ENCODE data around the gene GNLY.
"Not testable (repeated sequence)": the region's sequence is repeated elsewhere in the genome, so short reads cannot be mapped to it uniquely, and the experiment has no call there.

GNLY gene

DNA sequence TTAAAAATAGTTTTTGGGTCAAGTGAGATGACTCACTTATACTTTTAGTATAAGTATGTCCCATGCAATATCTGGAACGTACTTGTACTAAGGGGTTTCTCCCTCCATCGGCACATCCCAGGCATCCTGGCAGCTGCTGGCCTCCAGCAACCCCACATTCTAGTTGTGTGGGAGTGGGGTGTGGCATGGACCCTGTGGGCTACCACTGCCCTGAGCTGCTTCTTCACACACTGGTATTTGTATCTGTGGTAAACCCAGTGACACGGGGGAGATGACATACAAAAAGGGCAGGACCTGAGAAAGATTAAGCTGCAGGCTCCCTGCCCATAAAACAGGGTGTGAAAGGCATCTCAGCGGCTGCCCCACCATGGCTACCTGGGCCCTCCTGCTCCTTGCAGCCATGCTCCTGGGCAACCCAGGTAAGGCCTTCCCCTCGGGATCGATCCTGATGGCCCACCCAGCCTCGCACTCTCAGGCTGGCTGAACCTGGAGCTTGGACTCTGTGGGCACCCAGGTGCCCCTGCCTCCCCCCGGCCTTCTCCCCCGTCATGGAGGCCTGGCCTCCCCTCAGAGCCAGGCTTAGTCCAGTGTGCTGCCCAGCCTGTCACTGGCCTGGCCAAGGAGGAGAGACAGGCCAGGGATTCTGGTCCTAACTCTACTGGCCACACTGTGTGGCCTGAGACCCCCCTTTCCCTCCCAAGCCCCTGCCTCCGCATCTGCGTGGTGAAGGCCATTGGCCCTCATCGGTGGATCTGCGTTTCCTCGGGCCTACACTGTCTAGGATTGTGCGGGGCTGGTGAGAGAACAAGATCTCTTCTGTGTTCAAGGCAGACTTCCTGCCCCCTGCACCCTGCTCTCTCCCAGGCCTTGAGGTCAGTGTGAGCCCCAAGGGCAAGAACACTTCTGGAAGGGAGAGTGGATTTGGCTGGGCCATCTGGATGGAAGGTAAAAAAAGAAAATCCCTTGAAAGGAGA lies at the start of gene GNLY:
TSS of gene GNLY (plus strand) at position 307 of the 974 bp plus-strand sequence. CDS start at position 368, 61 bp downstream.
- DNase-seq (ENCODE audit: low read depth in 2 of 2, low spot score in 1 of 2) = no peak

DNA sequence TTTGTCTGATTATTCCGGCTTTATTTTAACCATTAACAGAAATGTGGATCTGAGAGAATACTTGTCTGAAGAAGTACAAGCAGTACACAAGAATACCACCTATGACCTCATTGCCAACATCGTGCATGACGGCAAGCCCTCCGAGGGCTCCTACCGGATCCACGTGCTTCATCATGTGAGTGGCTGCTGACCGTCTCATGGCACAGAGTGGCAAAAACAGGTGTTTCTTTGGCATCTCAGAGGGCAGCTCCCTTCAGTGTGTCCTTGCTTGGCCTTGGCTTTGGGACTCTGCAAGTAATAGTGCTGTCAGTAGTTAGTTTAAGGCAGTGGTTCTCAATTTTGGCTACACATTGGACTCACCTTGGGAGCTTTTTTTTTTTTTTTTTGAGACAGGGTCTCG lies 49.2 kb upstream of the GNLY start:
- no peak for DNase-seq (ENCODE audit: low read depth in 2 of 2, low spot score in 1 of 2)

DNA sequence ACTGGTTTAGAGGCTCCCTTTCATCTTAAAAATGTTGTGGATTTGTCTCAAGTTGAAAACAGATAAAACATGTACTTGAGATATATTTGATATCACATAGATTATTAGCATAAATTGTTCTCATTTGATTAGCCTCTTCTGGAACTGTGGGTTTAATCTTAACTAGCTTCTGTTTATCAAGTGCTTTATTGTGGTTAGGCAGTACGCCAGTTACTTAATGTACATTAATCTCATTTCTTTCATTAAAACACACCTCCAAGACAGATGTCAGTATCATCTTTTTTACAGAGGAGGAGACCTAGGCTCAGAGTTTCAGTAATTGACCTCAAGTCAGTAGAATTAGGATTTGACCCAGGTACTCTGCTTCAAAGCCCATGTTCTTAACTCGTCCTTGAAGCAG lies 48.0 kb upstream of the GNLY start:
- no peak for DNase-seq (ENCODE audit: low read depth in 2 of 2, low spot score in 1 of 2)

DNA sequence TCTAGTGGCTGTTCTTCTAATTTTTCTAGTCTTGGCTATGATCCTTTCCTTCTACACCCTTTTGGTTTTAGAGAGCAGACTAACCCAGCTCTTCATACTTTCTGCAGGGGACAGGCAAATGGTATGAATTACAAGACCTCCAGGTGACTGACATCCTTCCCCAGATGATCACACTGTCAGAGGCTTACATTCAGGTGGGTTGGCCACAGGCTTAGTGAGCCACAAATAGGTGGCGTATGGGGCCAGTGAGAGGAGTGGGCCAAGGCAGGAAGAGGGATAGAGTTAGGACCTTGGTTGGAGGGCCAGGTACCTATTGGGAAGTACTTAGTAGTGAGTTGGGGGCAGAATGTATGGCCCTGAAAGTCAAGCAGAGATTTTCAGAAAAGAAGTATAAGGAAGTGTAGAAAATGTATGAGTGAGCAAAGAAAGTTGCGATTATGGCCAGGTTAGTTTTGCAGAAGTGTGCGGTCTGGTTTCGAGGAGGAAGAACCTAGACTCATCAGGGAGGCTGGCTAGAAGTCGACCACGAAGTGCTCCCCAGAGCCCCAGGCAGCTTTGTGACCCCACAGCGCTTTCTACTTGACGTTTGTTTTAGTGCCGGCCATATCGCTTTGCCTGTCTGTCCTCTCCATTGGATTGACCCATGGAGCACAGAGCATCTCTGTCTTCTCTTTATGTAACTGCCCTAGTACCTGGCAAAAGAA lies 46.2 kb upstream of the GNLY start:
- DNase-seq (ENCODE audit: low read depth in 2 of 2, low spot score in 1 of 2) = no peak

DNA sequence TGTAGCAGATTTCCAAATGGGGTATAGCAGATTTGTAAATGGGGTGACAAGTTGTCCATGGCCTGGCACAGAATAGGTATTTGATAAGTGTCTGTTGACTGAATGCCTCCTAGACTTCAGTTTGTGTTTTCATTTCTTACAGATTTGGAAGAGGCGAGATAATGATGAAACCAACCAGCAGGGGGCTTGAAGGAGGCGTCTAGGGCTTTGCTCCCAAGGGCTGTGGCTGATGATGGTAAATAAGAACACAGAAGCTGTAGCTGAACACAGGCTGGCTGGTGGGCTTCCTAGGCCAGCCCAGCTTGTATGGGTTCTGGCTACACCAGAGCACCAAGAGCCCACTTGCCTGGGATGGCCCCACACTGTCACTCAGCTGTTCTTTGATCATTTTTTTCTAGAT lies 45.5 kb upstream of the GNLY start:
- DNase-seq (ENCODE audit: low read depth in 2 of 2, low spot score in 1 of 2) = no peak

DNA sequence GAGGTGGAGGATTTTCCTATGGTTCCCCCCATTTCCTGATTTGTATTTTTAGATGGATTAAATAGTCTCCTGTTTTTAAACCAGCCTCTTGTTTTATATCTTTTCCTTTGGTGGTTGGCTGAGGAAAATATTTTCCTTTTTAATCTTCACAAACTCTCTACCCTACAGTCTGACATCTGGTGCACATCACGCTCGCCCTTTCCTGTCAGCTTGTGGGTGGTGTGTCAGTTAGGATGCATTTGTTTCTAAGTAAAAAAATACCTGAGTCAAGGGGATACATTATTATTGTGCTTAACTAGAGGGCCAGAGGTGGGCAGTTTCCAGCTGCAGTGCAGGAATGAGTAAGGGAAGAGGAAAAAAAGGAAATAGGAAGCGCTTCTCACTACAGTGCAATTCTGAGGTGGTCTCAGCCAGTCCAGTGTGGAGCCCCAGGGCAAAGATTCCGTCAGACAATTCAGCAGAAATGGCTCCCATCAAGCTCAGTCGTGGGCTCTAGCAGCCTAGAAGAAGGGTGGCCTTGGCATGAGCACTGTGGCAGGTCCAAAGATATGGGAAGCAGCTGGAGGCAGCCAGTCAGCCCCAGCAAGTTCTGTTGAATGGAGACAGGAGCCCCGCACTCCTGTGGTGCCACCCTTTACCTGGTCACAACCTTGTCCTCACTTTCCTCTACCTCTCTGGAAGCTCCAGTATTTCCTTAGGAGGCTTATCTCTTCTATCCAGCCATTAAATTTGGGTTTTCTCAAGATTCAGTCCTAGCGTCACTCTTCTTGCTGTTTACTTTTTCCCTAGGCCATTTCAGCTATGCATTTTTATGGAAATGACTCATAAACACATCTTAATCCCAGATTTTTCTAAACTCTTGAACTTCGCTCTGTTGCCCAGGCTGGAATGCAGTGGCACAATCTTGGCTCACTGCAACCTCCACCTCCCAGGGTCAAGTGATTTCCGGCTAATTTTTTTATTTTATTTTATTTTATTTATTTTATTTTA lies 44.7 kb upstream of the GNLY start:
- DNase-seq (ENCODE audit: low read depth in 2 of 2, low spot score in 1 of 2) = no peak

DNA sequence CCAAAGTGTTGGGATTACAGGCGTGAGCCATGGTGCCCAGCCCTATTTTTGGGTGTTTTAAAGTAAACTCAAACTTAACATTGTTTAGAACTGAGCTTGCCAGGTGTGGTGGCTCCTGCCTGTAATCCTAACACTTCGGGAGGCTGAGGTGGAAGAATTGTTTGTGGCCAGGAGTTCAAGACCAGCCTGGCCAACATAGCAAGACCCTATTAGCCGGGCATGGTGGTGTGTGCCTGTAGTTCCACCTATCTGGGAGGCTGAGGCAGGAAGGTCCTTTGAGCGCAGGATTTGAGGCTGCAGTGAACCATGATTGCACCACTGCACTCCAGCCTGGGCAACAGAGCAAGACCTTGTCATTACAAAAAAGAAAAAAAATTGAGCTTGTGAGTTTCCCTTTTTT lies 43.7 kb upstream of the GNLY start:
- DNase-seq (ENCODE audit: low read depth in 2 of 2, low spot score in 1 of 2) = no peak

DNA sequence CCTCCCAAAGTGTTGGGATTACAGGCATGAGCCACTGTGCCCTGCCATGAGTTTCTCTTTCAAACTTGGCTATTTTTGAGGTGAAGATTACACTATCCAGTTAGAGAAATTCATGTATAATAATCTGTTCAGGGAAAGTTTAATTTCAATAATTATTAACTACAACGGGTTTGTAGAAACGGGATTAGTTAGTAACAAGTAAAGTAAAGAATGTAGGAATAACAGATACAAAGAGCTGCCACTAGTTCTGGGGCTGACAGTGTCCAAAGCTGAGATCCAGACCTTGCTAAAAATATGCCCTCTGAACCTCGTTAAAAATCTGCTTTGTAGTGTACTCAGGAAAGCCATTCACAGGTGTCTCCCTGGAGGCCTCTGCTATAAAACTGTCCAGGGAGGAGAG lies 43.1 kb upstream of the GNLY start:
- no peak for DNase-seq (ENCODE audit: low read depth in 2 of 2, low spot score in 1 of 2)

DNA sequence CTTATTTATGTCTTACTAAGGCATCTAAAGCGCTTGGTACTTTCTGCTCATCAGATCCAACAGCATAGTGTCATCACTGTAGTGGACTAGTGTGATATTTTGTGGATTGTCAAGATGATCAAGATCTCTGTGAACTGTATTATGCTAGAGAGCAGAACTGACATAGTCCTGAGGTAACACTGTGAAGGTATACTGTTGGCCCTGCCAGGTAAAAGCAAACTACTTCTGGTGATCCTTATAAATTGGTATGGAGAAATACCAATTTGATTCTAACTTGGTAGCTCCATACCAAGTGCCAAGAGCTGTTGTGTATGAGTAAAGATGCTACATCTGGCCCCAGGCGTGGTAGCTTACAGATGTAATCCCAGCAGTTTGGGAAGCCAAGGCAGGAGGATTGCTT lies 42.1 kb upstream of the GNLY start:
- DNase-seq (ENCODE audit: low read depth in 2 of 2, low spot score in 1 of 2) = no peak

DNA sequence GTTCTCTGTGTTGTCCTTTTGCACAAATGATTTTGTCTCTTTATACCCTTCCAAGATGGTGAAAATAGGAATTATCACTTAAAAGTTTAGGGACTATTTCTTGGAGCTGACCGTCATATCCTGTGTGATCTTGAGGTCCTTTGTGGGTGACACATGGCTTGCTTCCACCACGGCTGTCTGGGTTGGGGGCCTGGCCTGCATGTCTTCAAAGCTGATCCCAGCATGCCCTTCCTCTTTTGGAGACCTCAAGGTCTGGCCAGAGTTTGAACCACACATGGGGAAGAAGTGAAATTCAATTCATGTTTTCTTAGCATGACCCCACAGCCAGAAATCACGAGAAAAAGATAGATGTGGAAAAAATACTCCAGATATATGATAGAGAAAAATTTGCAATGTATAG lies 40.2 kb upstream of the GNLY start:
- no peak for DNase-seq (ENCODE audit: low read depth in 2 of 2, low spot score in 1 of 2)

DNA sequence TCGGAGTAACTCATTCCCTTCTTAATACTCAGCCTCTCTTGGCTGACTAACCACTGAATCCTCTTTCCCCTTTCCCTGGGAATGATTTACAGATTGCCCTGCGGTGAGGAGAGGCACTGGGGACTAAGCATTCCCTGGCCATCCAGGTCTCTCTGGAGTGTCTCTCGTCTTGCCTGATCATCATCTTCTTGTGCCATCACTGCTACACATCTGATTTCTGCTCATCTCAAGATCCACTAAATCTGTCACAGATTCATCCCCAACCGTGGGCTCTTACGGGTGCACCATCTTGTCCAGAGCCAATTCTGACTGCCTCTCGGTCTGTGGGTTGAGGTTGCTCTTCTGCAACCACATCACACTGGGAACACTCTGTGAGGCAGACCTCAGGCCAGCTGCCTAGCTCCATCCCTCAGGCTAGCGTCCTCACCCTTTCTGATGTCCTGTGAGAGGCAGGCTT lies 38.2 kb upstream of the GNLY start:
- no peak for DNase-seq (ENCODE audit: low read depth in 2 of 2, low spot score in 1 of 2)

DNA sequence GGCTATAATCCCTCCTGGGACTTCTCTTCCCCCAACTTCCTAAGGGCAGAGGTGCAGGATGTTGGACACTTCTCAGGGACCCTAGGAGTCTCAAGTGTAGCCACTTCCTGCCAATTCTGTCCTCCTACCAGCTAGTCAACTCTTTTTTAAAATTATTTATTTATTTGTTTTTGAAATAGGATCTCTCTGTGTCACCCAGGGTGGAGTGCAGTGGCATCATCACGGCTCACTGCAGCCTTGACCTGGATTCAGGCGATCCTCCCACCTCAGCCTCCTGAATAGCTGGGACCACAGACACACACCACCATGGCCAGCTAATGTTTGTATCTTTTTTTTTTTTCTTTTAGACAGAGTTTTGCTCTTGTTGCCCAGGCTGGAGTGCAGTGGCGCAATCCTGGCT lies 37.7 kb upstream of the GNLY start:
- DNase-seq (ENCODE audit: low read depth in 2 of 2, low spot score in 1 of 2) = no peak

DNA sequence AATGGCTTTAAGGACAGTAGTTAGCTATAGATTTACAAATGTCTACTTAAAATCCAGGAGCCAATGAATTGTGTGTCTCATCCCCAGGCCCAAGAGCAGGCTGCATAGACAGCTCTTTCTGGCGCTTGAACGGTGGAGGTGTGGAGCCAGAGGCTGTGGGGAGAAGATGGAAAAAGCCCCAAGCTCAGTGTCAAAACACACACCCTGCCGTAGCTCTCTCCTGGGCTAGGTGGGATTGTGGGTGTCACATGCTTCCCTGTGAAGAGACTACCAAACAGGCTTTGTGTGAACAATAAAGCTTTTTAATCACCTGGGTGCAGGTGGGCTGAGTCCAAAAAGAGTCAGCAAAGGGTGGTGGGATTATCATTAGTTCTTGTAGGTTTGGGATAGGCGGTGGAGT lies 36.8 kb upstream of the GNLY start:
- not testable (repeated sequence) for DNase-seq (ENCODE audit: low read depth in 2 of 2, low spot score in 1 of 2)

DNA sequence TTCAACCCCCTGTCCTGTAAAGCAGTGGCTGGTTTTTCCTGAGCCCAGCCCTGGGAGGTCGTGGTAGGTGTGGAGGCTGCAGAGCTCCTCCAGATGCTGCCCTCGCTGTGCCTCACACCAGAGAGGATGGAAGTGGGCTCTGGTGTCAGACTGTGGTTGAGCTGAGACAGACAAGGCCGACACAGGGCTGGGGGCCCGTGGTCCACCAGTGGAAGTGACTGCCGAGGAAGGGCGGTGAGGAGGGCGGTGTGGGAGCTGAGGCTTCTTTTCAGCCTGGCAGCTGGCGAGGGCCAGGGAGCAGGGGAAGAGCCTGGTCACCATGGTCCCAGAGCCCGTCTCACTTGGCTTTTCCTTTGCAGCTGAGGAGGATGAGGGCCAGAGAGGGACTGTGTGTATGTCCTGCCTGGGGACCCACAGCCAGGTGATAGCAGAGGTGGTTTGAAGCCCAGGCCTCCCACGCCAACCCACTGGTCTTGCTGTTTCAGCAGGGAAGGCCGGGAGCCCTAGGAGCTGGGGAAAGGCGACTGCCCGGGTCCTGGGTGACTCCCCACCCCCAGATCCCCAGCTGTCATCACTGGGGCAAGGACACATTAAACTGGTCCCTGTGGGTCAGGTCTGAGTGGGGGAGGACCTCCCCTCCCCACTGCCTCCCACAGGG lies 34.7 kb upstream of the GNLY start:
- no peak for DNase-seq (ENCODE audit: low read depth in 2 of 2, low spot score in 1 of 2)

DNA sequence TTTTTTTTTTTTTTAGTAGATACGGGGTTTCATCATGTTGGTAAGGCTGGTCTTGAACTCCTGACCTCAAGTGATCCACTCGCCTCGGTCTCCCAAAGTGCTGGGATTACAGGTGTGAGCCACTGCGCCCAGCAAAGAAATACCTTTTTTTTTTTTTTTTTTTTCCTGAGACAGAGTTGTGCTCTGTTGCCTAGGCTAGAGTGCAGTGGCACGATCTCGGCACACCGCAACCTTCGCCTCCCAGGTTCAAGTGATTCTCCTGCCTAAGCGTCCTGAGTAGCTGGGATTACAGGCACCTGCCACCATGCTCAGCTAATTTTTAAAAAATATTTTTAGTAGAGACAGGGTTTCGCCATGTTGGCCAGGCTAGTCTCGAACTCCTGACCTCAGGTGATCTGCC lies 33.9 kb upstream of the GNLY start:
- not testable (repeated sequence) for DNase-seq (ENCODE audit: low read depth in 2 of 2, low spot score in 1 of 2)

DNA sequence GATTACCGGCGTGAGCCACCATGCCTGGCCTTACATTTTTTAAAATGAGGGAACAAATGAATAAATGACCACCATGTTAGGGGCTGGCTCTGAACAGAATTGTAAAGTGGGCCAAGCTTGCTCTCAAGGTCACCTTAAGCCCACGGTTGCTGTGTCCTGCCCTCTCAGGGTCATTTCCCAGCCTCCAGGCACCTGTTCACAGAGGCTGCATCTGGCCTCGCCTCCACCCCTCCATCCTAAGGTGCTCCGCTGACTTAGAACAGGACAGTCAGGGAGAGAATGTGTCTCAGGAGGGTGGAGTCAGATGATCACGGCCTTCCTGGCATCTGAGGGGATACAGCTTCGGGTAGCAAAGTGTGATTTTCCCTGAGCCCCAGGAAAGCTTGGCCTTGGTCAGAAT lies 33.4 kb upstream of the GNLY start:
- no peak for DNase-seq (ENCODE audit: low read depth in 2 of 2, low spot score in 1 of 2)

DNA sequence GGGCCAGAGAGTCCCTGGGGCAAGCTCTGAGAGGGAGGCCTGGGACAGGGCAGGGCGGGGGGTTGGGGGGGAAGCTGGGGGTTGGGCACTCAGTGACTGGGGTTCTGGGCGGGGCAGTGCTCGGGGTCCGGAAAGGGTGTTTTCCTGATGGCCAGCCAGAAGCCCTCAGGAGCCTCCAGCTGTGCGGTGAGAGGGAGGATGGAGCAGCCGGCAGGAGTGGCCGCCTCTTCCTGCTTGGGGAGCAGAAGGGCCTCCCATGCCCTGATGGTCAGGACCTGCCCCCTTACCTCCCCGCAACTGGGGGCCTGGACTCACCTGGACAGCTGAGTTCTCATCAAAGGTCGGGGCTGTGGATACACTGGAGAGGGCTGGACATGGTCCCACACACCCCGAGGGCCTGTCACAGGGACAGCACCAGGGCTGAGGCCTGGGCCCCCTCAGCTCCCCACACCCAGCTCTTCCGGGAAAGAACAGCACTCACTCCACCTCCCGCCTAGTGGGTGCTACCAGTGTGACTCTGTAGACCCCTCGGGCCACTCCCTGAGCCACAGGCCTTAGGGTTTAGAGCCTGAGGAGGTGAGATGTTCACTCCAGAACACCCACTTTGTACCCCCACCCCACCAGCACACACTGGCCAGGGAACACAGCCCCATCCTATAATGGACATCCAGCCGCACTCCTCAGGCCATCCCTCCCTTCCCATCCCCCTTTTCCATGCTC lies 32.9 kb upstream of the GNLY start:
- DNase-seq (ENCODE audit: low read depth in 2 of 2, low spot score in 1 of 2) = no peak

DNA sequence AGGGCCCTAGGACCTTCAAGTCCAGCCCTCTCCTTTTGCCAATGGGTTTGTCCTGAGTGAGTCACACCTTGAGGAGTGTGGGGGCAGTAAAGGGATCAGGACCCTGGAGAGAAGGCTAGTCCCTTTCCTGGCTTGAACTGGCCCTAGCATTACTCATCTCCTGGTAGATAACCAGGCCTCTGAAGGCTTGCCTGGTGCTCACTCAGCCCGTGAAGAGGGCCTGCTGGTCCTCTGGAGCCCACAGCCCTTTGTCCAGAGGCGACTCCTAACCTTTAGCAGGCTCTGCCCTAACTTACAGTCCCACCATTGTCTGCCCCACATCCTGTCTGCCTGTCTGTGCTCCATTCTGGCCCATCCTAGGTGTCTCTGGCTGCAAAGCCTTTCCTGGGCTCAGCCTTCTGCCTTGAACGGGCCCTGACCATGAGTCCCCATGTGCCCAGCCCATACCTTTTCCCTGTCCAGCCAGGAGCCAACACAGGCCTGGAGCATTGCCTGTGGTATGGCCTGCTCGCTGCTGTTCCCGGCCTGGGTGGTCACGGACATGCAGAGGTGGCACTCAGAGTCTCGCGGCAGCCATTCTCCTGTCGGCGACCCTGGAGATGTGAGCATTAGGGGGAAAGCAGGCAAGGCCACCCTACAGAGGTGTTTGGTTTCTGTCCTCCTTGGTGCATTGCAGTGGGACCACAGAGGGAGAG lies 31.1 kb upstream of the GNLY start:
- no peak for DNase-seq (ENCODE audit: low read depth in 2 of 2, low spot score in 1 of 2)
